22Rv1 (cell line): ENCODE results near the gene TIMP3.

Experiments
- CTCF ChIP-seq: fragments of 450-650 bp; IDR thresholded peaks from 2 replicates; pipeline ENCODE4 v1.5.1; 2017; ENCODE audit warnings: mild to moderate bottlenecking
- ZFX ChIP-seq: fragments of 450-650 bp; IDR thresholded peaks from 2 replicates; pipeline ENCODE4 v1.6.1; 2017; ENCODE audit warnings: antibody characterized with exemption, borderline replicate concordance

- no peak for TF ChIP-seq CTCF
- no peak for TF ChIP-seq ZFX
Observed at GRCh38 chr22:32789797-32790620, 11.5 kb upstream of the TIMP3 start.
